DOHH2 (cell line): Measurements from ENCODE around the gene DSCAML1.

Experiments used
- H3F3A ChIP-seq: fragments of 200-600 bp; sonication (generic), shearing (Covaris generic); 2 replicates; pipeline ENCODE4 v1.6.0; 2016; ENCODE audit warnings: antibody characterized with exemption, mild to moderate bottlenecking; ENCODE audit not compliant: control insufficient read depth, insufficient read depth
- H3K27ac ChIP-seq: fragments of 200-600 bp; sonication (generic); 2 replicates; pipeline ENCODE4 v1.5.1; 2014; ENCODE audit warnings: low read depth, mild to moderate bottlenecking, low read length, moderate library complexity
- H3K27me3 ChIP-seq: fragments of 200-600 bp; sonication (generic); 2 replicates; pipeline ENCODE4 v1.6.1; 2014; ENCODE audit warnings: mild to moderate bottlenecking, low read length, mixed read lengths; ENCODE audit not compliant: control insufficient read depth
- H3K36me3 ChIP-seq: fragments of 200-600 bp; sonication (generic); 2 replicates; pipeline ENCODE4 v1.6.1; 2014; ENCODE audit warnings: mild to moderate bottlenecking, low read length, moderate library complexity, mixed read lengths; ENCODE audit not compliant: control insufficient read depth
- H3K4me1 ChIP-seq: fragments of 200-600 bp; sonication (generic); 2 replicates; pipeline ENCODE4 v1.6.1; 2014; ENCODE audit warnings: mild to moderate bottlenecking, low read length, mixed read lengths; ENCODE audit not compliant: control insufficient read depth
- H3K4me2 ChIP-seq: fragments of 200-600 bp; sonication (generic); 2 replicates; pipeline ENCODE4 v1.6.0; 2014; ENCODE audit warnings: mild to moderate bottlenecking, low read length, moderate library complexity
- H3K4me3 ChIP-seq: fragments of 200-600 bp; sonication (generic); 2 replicates; pipeline ENCODE4 v1.5.1; 2014; ENCODE audit warnings: mild to moderate bottlenecking, low read length, mixed read lengths
- H3K79me2 ChIP-seq: fragments of 200-600 bp; sonication (generic); 2 replicates; pipeline ENCODE4 v1.6.1; 2014; ENCODE audit warnings: mild to moderate bottlenecking, low read length, mixed read lengths; ENCODE audit not compliant: control insufficient read depth
- H3K9me2 ChIP-seq: fragments of 200-600 bp; sonication (generic); replicated peaks from 2 replicates; pipeline ENCODE4 v1.6.1; 2014; ENCODE audit warnings: mild to moderate bottlenecking, low read length, mixed read lengths; ENCODE audit not compliant: control insufficient read depth
- H3K9me3 ChIP-seq: fragments of 200-600 bp; sonication (generic); 2 replicates; pipeline ENCODE4 v1.6.1; 2014; ENCODE audit warnings: antibody characterized with exemption, low read length, mixed read lengths; ENCODE audit not compliant: control insufficient read depth, insufficient read depth
- H4K20me1 ChIP-seq: fragments of 200-600 bp; sonication (generic); 2 replicates; pipeline ENCODE4 v1.6.0; 2014; ENCODE audit warnings: low read depth, mild to moderate bottlenecking, antibody characterized with exemption, low read length, moderate library complexity; ENCODE audit not compliant: control insufficient read depth, insufficient read depth
- CTCF ChIP-seq: fragments of 200-600 bp; sonication (generic); IDR thresholded peaks from one replicate; pipeline ENCODE4 v1.5.1; 2014; ENCODE audit warnings: antibody characterized with exemption, mild to moderate bottlenecking, low read depth, low read length; ENCODE audit not compliant: poor library complexity, severe bottlenecking
- EZH2phosphoT487 ChIP-seq: fragments of 200-600 bp; sonication (generic); IDR thresholded peaks from 2 replicates; pipeline ENCODE4 v1.6.1; 2017; ENCODE audit warnings: borderline replicate concordance, mild to moderate bottlenecking, antibody characterized with exemption, low read length, moderate library complexity, mixed read lengths

The DSCAML1 gene

GRCh38 chr11:117586392-117586791 lies 210.6 kb downstream of the DSCAML1 start:
- H3K9me2 ChIP-seq = no peaks in the 10 kb centered on the region
- TF ChIP-seq EZH2phosphoT487 (no peak), CTCF (no peak)
- H3K27ac ChIP-seq = no peak overlapping the region
- no peaks in the 10 kb centered on the region for H4K20me1 ChIP-seq
- no peak overlapping the region for H3K4me2 ChIP-seq
- no peaks in the 10 kb centered on the region for H3K4me1 ChIP-seq
- H3K79me2 ChIP-seq = no peaks in the 10 kb centered on the region
- no peaks in the 10 kb centered on the region for H3K36me3 ChIP-seq
- no peaks in the 10 kb centered on the region for H3K27me3 ChIP-seq
- H3K9me3 ChIP-seq = no peaks in the 10 kb centered on the region
- H3F3A ChIP-seq = no peaks in the 10 kb centered on the region
- H3K4me3 ChIP-seq = no peak overlapping the region

- H3K4me3 ChIP-seq = no peak overlapping the region
- TF ChIP-seq CTCF = no peak
- TF ChIP-seq EZH2phosphoT487 = no peak
- no peaks in the 10 kb centered on the region for H4K20me1 ChIP-seq
- no peaks in the 10 kb centered on the region for H3F3A ChIP-seq
- no peak overlapping the region for H3K27ac ChIP-seq
- no peaks in the 10 kb centered on the region for H3K36me3 ChIP-seq
- no peaks in the 10 kb centered on the region for H3K79me2 ChIP-seq
- H3K27me3 ChIP-seq = no peaks in the 10 kb centered on the region
- no peaks in the 10 kb centered on the region for H3K9me3 ChIP-seq
- H3K4me2 ChIP-seq = no peak overlapping the region
- no peaks in the 10 kb centered on the region for H3K9me2 ChIP-seq
- H3K4me1 ChIP-seq = no peaks in the 10 kb centered on the region
These were observed 211.4 kb downstream of the DSCAML1 start for GRCh38 chr11:117585631-117586030.

- TF ChIP-seq EZH2phosphoT487 (no peak), CTCF (no peak)
- Histone ChIP-seq H3K9me3 (no peaks in the 10 kb centered on the region), H3K9me2 (no peaks in the 10 kb centered on the region), H3K27ac (no peak overlapping the region), H3K36me3 (no peaks in the 10 kb centered on the region), H3K4me3 (no peak overlapping the region), H3K4me1 (no peaks in the 10 kb centered on the region), H3K4me2 (no peak overlapping the region), H3F3A (no peaks in the 10 kb centered on the region), H4K20me1 (no peaks in the 10 kb centered on the region), H3K79me2 (no peaks in the 10 kb centered on the region), H3K27me3 (peaks cover 1% of the 10 kb centered on the region; the same call in 1 of the 2 replicates)
These were observed 212.8 kb downstream of the DSCAML1 start for GRCh38 chr11:117584056-117584830.
